HG02678 (cell line): ENCODE results near the gene NRDC.

Source experiments
- ATAC-seq: cut with Tn5 transposase; IDR thresholded peaks from one replicate; pipeline ENCODE4 v1.9.1; 2021; ENCODE audit warnings: mild to moderate bottlenecking, moderate library complexity; ENCODE audit not compliant: unreplicated experiment

The NRDC gene

DNA sequence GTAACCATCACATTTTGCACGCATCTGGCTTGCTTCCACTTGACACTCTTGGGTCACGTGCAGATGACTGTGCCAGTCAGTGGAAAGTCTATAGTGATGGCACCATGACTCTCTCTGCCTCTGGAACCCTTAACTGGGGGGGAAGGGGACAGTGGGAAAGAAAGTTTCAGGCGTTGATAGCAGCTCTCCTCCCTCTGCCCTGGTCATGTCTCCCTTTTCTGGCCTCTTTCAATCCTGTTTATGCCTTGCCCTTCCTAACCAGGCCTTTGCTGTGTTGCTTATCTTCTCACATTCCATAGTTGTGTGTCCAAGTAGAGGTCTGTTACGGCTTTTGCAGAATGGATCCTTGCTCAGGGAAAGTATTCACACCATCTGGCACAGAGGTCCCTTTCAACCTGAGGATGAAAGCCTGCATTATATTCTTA, 93.5 kb downstream of the NRDC start:
- no peak for ATAC-seq

DNA sequence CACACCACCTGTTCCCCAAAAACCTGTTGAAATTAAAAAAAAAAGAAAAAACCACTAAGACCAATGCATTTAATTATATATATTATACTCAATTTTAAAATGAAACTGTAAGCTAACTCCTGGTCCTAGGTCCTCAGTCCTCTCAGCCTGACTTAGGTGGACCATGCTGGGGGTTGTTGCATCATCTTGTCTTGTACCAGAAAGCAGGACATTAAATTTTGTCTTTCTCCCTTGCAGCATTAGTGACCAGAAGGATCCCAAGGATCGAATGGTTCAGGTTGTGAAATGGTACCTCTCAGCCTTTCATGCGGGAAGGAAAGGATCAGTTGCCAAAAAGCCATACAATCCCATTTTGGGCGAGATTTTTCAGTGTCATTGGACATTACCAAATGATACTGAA, 97.6 kb downstream of the NRDC start:
- no peak for ATAC-seq

DNA sequence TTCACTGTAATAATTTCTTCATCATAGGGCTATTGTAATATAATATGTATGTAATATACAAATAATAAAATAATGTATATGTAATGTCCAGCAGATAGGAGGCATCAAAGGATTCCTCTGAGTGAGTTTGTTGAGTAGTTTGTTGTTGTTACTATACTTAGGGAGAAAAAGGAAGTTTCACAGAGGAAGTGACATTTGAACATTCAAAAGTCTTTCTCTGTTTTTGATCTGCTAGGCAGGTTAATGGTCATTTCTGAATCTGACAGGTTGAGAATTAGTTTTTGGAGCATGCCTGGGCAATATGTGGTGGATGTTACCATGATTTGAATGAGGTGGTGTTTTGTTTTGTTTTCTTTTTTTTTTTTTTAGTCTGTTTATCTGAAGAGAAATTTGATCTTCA, 102.1 kb downstream of the NRDC start:
- ATAC-seq = no peak

DNA sequence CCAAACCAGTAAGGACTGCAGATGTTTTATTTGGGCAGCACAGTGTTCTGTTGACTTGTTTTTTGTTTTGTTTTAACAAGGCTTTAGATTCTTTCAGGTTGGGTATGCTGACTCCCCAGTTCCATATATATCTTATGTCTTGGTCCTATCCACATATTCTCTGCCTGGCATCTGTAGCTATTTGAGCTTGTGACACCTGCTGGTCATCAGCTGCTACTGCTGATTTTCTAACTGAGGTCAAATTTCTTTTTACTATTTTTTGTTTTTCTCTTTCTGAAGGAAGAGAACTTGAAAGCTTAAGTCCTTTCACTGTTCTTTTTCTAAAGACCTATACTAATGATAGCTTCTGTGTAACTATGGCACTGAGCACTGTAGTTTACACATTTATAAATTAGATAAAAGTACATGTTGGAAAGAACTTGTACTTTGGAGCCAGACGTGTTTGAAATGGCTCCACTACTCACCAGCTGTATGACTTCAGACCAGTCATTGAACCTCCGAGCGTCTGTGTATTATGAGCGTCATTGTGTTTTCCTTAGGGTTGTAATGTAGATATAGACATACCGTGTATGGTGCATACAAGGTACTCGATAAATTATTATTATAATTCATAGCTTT, 109.4 kb downstream of the NRDC start:
- ATAC-seq = no peak

DNA sequence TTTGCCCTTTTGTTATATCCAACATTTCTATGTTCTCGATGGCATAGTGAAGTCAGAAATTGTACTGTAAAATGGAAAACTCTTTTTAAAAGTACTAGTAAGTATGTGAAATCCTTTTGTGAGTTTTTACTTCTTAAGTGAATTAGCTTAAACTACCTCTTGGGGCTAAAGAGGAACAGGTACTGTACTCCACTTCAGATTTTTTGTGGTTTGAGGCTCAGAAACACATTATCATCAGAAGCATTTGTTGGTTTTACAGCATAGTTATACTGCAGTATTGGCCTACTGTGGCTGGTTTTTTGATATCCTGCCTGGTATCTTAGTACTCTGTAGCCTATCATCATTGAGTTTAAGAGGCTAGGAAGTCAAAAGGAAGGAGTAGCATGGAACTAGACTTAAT, 117.2 kb downstream of the NRDC start:
- ATAC-seq = no peak

DNA sequence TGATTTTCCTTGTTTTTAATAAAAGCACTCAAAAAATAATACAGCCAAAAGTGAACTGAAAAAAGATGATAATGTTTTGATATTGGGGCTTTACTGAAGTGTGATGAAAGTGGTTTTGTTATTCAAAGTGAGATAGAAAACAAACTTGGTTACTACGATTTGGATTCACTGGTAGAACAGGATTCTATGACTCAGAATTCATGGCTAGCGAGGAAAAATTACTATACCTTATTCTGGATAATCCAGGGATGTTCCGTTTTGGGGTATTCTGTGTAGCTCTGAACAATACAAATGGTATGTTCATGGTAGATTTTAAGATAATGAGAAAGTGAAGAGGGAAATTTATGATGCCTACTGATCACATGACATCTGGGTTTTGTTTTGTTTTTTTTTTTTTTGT, 117.7 kb downstream of the NRDC start:
- ATAC-seq = no peak

DNA sequence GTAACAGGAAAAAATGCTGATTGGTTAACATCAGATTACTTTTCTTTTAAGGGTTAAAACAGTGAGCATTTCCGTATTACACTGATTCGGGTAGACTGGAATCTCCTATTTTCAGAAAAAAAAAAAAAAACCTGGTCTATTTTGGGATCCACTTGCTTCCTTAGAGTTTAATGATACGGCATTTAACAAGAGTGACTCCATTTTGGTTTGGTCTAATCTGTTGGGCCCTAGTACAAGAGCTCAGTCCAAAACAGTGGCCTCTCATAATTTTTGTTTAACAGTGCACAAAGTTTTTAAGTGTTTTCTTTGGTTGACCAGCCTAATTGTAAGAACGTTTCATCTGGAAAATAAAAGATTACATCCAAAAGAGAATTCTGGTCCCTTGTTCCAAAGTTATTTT, 120.2 kb downstream of the NRDC start:
- no peak for ATAC-seq

DNA sequence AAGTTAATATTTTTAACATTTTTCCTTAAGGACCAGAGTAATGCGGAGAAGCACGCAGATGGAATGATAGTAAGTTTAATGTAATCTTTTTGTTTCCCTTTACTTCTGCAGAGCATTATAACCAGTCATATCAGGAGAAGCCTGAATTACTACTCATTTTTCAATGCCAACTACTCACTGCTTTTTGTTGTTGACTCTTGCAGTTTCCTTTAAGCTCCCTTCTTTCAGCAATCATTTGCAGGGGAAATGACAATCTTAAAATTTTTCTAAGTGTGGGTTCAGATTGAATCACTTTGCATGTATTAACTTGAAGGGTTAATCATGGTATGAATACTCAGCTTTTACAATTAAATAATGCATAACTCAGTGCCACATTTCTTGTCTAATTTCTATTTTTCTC, 122.2 kb downstream of the NRDC start:
- no peak for ATAC-seq

DNA sequence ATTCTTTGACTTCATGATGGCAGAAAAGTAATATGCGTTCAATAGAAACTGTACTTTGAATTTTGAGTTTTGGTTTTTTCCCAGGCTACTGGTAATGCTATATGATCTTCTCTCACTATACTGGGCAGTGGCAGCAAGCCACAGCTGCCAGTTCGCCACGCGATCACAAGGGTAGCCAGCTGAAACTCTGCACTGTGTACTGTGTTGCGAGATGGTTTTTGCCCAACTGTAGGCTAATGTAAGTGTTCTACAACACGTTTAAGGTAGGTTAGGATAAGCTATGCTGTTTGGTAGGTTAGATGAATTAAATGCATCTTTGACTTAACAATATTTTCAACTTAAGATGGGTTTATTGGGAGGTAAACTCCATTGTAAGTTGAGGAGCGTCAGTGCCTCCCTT, 123.1 kb downstream of the NRDC start:
- no peak for ATAC-seq

- ATAC-seq = no peak
Measured at GRCh38 chr1:51754666-51755065, 123.9 kb downstream of the NRDC start.

- no peak for ATAC-seq
Measured at GRCh38 chr1:51753969-51754368, 124.6 kb downstream of the NRDC start.

DNA sequence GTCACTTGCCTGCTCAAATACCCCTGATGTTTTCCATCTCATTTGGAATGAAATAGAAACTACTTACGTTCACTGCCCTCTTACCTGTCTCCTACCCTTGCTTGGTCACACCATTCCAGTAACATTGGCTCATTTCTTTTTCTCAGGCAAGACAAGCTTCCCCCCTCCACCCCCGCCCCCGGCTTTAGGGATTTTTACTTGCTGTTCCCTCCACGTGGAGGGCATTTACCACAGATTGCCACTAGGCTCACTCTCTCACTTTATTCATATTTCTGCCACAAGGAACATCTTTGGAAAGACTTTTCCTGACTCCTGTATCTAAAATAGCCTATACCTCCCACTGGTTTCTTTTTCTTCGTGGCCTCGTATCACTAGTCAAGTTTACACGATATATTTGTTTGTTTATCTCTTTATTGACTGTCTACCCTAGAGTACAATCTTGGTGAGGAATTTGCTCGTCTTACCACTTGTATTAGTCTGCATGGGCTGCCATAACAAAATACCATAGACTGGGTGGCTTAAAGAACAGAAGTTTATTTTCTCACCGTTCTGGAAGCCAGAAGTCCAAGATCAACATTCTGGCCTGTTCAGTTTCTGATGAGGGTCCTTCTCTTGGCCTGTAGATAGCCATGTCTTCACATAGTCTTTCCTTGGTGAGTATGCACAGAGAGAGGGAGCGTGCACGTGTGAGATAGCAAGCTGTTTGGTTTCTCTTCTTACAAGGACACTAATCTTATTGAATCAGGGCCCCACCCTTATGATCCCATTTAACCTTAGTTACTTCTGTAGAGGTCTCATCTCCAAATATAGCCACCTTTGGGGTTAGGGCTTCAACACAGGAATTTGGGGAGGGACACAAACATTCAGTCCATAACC, 126.2 kb downstream of the NRDC start:
- no peak for ATAC-seq

DNA sequence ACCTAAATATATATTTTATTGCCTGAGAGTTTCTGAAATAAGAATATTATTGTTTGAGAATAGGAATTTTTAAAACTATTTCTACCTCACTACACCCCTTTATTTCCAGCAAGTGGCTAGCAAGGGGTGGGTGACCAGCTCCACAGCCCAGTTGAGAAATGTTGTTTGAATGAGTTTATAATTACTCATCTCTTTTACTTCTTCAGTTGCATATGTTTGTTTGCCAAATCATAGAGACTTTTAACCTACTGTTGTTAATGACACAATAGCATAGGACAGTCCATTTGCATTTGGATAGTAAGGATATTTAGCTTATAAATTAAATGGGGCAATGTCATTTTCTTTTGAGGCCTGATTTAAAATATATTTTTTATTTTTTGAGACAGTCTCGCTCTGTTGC, 127.8 kb downstream of the NRDC start:
- no peak for ATAC-seq

DNA sequence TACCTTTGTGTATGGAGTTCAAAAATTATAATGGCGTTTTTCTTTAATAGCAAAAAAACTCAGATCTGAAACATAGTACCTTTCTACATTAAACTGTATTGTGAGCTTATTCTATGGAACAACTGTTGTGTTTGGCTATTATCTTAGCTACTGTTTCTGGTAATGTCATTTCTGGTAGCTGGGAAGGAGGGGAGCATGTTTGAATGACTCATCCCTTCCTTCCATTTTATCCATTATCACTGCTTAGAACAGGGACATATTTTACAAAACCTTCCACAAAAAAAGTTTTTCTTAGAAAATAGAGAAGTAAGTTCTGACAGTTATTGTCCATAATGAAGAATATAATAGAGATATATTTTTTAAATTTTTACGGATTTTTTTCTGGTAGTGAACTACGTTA, 128.3 kb downstream of the NRDC start:
- ATAC-seq = no peak

- ATAC-seq = no peak
Measured at GRCh38 chr1:51749151-51749550, 129.4 kb downstream of the NRDC start.

GRCh38 chr1:51745304-51745570, 133.3 kb downstream of the NRDC start:
- ATAC-seq = no peak

- ATAC-seq = no peak
Measured at GRCh38 chr1:51744506-51745303, 133.8 kb downstream of the NRDC start.

DNA sequence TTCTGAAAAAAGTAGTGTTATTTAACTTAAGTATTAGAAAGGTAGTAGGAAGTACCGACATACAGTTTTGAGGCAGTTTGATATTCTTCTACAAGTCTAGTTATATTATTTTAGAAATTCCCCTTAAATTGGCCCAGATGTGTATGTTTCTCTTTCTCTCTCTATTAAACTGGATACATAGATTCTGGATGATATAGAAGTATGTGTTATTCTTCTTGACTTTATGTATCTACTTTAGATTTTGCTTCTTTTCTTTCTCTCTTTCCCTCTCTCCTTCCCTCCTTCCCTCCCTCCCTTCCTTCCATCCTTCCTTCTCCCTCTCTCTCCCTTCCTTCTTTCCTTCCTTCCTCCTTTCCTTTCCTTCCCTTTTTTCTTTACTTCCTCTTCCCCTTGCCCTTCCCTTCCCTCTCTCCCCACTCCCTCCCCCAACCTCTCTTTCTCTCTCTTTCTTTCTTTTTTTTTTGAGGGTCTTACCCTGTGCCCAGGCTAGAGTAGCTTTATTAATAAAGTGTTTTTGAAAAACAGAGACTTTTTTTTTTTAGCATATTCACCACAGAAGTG, 137.3 kb downstream of the NRDC start:
- ATAC-seq = no peak

DNA sequence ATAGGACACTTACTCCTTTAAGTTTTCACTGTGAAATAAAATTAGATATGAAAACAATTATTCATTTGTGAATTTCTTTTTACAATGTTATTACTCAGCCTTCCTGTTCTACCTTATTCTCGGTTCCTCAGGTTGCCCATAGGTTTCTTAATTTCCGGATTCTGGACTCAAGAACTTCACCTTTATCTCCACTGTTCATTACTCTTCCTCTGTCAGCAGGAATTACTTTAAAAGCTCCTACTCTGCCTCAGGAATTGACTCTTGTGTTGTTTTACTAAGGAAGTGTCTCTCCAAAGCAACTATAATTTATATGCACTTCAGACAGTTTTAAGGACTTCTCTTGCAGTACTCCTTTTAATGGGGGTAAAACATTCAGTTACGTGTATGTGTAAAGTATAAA, 137.9 kb downstream of the NRDC start:
- no peak for ATAC-seq
